HT-29 (cell line): ENCODE measurements around the gene ZIC2. TPM values are rescaled to one million over a fixed set of nuclear protein-coding genes. Genes with fewer than 3 reads are reported as not detected.

Experiments used
- DNase-seq: peaks from one replicate; pipeline ENCODE4 v3.0.0-alpha.2; 2015; ENCODE audit warnings: low spot score
- total RNA-seq: library from RNA; depleted of rRNA; stranded (reverse); fragments of >200 nt; shearing (Covaris generic); gene quantifications from 2 replicates; pipeline ENCODE4 v1.2.3, GENCODE V29; 2014

The ZIC2 gene
- total RNA-seq, 1 experiment from 2014 or later = 0.23 TPM

GRCh38 chr13:99985886-99986527, 4.4 kb downstream of the ZIC2 start:
- no peak for DNase-seq

GRCh38 chr13:99986741-99987140, 5.2 kb downstream of the ZIC2 start:
- DNase-seq = no peak

GRCh38 chr13:99987154-99988019, 5.8 kb downstream of the ZIC2 start:
- no peak for DNase-seq

GRCh38 chr13:99988529-99989275, 7.1 kb downstream of the ZIC2 start:
- no peak for DNase-seq

GRCh38 chr13:99989276-99990125, 7.9 kb downstream of the ZIC2 start:
- no peak for DNase-seq

GRCh38 chr13:99990126-99990977, 8.8 kb downstream of the ZIC2 start:
- DNase-seq = no peak

- DNase-seq = no peak
Observed at GRCh38 chr13:99991013-99991827, 9.6 kb downstream of the ZIC2 start.

GRCh38 chr13:99991828-99992775, 10.5 kb downstream of the ZIC2 start:
- DNase-seq = no peak

- DNase-seq = no peak
Observed at GRCh38 chr13:99992949-99993351, 11.4 kb downstream of the ZIC2 start.

- DNase-seq = no peak
Observed at GRCh38 chr13:99993660-99994637, 12.4 kb downstream of the ZIC2 start.

- DNase-seq = no peak
Observed at GRCh38 chr13:99994638-99995020, 13.0 kb downstream of the ZIC2 start.

- DNase-seq = no peak
Observed at GRCh38 chr13:99995104-99995588, 13.6 kb downstream of the ZIC2 start.

GRCh38 chr13:99995589-99996380, 14.2 kb downstream of the ZIC2 start:
- DNase-seq = no peak

- DNase-seq = no peak
Observed at GRCh38 chr13:99996381-99996973, 14.9 kb downstream of the ZIC2 start.

GRCh38 chr13:99997702-99998214, 16.2 kb downstream of the ZIC2 start:
- DNase-seq = no peak

- no peak for DNase-seq
Observed at GRCh38 chr13:99998261-99998660, 16.7 kb downstream of the ZIC2 start.
